Duodenal mucosa (tissue), 2 donors: ENCODE data around the gene CSTPP1.

Source experiments
- H3K27ac ChIP-seq: one replicate; pipeline ENCODE4 v1.7.0; 2013; ENCODE audit warnings: low read depth, low read length
- H3K27me3 ChIP-seq, 2 donors: one replicate each; pipeline ENCODE4 v1.7.0; 2013; ENCODE audit warnings: low read length in 2 of 2, control low read depth in 1 of 2; ENCODE audit not compliant: insufficient read depth in 2 of 2, control insufficient read depth in 1 of 2
- H3K36me3 ChIP-seq, 2 donors: one replicate each; pipeline ENCODE4 v1.7.0; 2013; ENCODE audit warnings: low read length in 2 of 2, control low read depth in 1 of 2; ENCODE audit not compliant: insufficient read depth in 2 of 2, control insufficient read depth in 1 of 2
- H3K4me1 ChIP-seq, 2 donors: one replicate each; pipeline ENCODE4 v1.7.0; 2013; ENCODE audit warnings: low read length in 2 of 2, control low read depth in 1 of 2; ENCODE audit not compliant: insufficient read depth in 2 of 2, control insufficient read depth in 1 of 2
- H3K4me3 ChIP-seq, 2 donors: one replicate each; pipeline ENCODE4 v1.7.0; 2013; ENCODE audit warnings: low read length in 2 of 2, low read depth in 1 of 2
- H3K9ac ChIP-seq, 2 donors: one replicate each; pipeline ENCODE4 v1.7.0; 2013; ENCODE audit warnings: low read length in 2 of 2, low read depth in 1 of 2
- H3K9me3 ChIP-seq, 2 donors: one replicate each; pipeline ENCODE4 v1.7.0; 2013; ENCODE audit warnings: low read length in 2 of 2, control low read depth in 1 of 2; ENCODE audit not compliant: control insufficient read depth in 1 of 2

Gene CSTPP1

DNA sequence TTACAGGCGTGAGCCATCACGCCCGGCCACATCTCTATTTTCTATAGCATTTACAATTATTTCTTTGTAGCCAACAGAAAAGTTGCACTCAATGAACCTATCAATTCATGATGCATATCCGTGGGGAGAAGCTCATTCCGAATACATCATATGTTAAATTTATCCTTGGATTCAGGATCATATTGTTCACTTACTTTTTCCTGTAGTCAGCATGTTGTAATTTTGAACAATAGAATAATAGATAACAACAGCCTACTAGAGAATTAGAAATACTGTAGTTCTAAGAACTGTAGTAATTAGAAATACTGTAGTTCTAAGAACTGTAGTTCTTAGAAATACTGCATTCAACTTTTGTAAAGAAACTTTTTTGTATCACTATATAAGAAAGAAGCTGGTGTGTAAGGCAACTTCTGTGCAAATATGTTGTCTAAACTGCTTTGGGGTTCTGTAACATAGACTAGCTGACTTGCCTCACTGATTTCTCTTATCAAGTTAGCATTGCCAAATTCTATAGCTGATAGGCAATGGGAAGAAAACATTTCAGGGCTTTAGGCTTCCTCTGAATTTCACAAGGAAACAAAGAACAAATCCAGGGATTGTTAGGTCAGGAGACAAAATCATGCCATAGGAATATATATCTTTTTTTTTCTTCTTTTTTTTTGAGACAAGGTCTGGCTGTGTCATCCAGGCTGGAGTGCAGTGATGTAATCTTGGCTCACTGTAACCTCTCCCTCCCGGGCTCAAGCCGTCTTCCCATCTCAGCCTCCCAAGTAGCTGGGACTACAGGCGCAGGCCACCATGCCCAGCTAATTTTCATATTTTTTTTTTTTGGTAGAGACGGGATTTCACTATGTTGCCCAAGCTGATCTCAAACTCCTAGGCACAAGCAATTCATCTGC lies 91.9 kb downstream of the CSTPP1 start:
- no peak overlapping the region for H3K9ac ChIP-seq
- H3K4me3 ChIP-seq = no peak overlapping the region
- H3K9me3 ChIP-seq = no peaks in the 10 kb centered on the region
- H3K36me3 ChIP-seq = no peaks in the 10 kb centered on the region
- no peaks in the 10 kb centered on the region for H3K4me1 ChIP-seq
- H3K27me3 ChIP-seq = no peaks in the 10 kb centered on the region
- H3K27ac ChIP-seq = no peak overlapping the region

DNA sequence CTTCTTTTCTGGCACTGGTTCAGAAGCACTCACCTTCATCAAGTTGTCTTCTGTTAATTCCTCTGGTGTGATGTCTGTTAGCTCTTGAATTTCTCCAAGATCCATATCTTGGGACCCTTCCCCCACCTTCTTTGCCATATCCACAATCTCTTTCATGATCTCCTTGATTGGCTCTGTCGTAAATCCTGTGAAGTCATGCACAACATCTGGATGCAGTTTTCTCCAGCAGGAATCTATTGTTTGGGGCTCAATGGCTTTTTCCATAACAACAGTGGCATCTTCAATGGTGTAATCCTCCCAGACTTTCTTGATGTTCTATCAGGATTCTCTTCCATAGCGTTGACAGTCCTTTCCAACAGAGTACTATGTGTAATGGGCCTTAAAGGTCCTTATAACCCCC lies 96.9 kb downstream of the CSTPP1 start:
- no peaks in the 10 kb centered on the region for H3K36me3 ChIP-seq
- H3K4me3 ChIP-seq = no peak overlapping the region
- H3K9me3 ChIP-seq = no peaks in the 10 kb centered on the region
- no peak overlapping the region for H3K9ac ChIP-seq
- H3K27ac ChIP-seq = no peak overlapping the region
- no peaks in the 10 kb centered on the region for H3K4me1 ChIP-seq
- no peaks in the 10 kb centered on the region for H3K27me3 ChIP-seq

DNA sequence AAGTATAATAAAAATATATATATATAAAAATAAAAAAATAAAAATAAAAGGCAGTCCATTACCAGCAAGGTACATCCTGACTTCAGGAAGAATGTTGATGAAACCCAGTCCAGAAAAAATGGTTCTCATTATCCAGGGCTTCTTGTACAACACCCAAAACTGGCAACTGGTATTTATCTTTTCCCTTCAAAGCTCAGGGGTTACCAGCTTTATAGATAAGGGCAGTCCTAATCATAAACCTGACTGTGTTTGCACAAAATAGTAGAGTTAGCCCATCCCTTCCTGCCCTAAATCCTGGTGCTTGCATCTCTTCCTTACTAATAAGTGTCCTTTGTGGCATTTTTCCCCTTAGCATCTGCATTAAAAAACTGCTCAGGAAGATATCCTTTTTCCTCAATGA lies 97.5 kb downstream of the CSTPP1 start:
- H3K27ac ChIP-seq = no peak overlapping the region
- no peaks in the 10 kb centered on the region for H3K27me3 ChIP-seq
- H3K36me3 ChIP-seq = no peaks in the 10 kb centered on the region
- H3K4me3 ChIP-seq = no peak overlapping the region
- H3K9ac ChIP-seq = no peak overlapping the region
- no peaks in the 10 kb centered on the region for H3K4me1 ChIP-seq
- H3K9me3 ChIP-seq = no peaks in the 10 kb centered on the region

DNA sequence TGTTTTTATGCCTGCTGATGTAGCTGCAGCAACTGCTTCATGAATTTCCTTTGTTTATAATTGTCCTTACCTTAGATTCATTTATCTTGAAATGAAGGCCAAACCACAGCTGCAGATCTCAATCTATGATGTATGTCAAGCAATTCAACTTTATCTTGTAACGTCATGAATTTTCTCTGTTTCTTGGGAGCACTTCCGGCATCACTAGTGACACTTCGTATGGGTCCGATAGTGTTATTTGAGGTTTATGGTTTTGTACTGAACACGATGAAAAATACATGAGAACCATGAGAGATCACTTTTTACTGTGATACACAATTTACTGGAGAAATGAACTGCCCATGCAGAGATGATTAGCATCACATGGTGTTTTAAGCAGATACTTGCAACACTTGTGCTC lies 98.5 kb downstream of the CSTPP1 start:
- Histone ChIP-seq H3K4me1 (no peaks in the 10 kb centered on the region), H3K27ac (no peak overlapping the region), H3K36me3 (no peaks in the 10 kb centered on the region), H3K27me3 (no peaks in the 10 kb centered on the region), H3K4me3 (no peak overlapping the region), H3K9me3 (no peaks in the 10 kb centered on the region), H3K9ac (no peak overlapping the region)

DNA sequence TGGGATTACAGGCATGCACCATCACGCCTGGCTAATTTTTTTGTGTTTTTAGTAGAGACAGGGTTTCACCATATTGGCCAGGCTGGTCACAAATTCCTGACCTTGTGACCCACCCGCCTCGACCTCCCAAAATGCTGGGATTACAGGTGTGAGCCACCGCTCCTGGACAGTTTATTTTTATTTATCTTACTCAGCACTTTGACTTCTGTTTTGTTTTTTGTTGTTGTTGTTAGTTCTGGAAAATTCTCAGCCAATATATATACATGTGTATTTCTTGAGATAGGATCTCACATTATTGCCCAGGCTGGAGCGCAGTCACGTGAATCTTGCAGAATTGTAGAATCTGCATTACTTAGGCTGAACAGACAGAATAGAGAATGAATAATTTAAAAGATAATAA lies 107.6 kb downstream of the CSTPP1 start:
- Histone ChIP-seq H3K4me1 (no peaks in the 10 kb centered on the region), H3K9me3 (no peaks in the 10 kb centered on the region), H3K36me3 (no peaks in the 10 kb centered on the region), H3K4me3 (no peak overlapping the region), H3K27me3 (no peaks in the 10 kb centered on the region), H3K27ac (no peak overlapping the region), H3K9ac (no peak overlapping the region)

DNA sequence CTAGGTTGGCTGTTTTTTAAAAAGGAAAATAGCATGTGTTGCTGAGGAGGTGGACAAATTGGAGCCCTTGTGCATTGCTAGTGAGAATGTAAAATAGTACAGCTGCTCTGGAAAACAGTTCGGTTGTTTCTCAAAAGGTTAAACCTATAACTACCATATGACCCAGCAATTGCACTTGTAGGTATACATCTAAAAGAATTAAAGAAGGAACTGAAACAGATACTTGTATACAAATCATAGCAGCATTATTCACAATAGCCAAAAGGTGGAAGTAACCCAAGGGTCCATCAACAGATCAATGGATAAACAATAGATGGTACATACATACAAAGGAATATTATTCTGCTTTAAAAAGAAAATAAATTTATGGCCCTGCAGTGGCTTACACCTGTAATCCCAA lies 111.4 kb downstream of the CSTPP1 start:
- no peak overlapping the region for H3K4me3 ChIP-seq
- no peaks in the 10 kb centered on the region for H3K36me3 ChIP-seq
- no peak overlapping the region for H3K9ac ChIP-seq
- no peak overlapping the region for H3K27ac ChIP-seq
- H3K27me3 ChIP-seq = no peaks in the 10 kb centered on the region
- no peaks in the 10 kb centered on the region for H3K9me3 ChIP-seq
- H3K4me1 ChIP-seq = no peaks in the 10 kb centered on the region

DNA sequence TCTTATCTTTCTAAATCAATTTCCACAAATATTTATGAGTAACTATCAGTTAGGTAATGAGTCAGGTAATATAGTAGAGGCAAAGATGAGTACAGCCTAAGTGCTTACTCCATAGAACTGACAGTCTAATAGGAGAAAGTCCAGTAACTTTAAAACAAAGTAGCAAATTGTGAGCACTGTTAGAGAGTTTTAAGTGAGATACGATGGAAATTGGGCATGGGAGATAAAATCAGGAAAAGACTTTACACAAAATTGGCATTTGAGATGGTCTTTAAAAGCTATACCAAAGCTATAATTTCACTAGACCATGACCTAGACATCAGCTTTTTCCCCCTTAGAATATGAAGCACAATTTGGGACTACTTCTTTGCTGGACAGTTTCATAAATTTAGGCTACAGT lies 113.7 kb downstream of the CSTPP1 start:
- Histone ChIP-seq H3K4me3 (no peak overlapping the region), H3K36me3 (no peaks in the 10 kb centered on the region), H3K27me3 (no peaks in the 10 kb centered on the region), H3K9me3 (no peaks in the 10 kb centered on the region), H3K9ac (no peak overlapping the region), H3K4me1 (no peaks in the 10 kb centered on the region), H3K27ac (no peak overlapping the region)

DNA sequence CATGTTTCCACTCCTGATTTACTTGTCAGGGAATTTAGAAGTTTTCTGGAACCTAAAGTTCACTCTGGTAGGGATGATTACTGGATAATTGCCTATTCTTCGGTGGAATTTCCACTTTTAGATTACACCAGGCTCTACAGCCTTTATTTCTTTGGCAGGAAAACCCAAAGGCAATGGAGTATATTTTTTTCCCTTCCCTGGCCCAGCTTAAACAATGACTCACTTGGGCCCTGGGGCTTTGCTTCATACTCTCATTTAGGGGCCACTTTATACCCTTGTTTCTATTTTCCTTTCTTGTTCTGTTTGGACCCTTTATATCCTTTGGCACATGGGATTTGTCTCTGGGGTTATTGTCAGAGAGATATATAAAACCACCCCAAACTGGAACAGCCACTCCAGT lies 114.7 kb downstream of the CSTPP1 start:
- Histone ChIP-seq H3K4me3 (no peak overlapping the region), H3K9ac (no peak overlapping the region), H3K36me3 (no peaks in the 10 kb centered on the region), H3K4me1 (no peaks in the 10 kb centered on the region), H3K9me3 (no peaks in the 10 kb centered on the region), H3K27ac (no peak overlapping the region), H3K27me3 (no peaks in the 10 kb centered on the region)

DNA sequence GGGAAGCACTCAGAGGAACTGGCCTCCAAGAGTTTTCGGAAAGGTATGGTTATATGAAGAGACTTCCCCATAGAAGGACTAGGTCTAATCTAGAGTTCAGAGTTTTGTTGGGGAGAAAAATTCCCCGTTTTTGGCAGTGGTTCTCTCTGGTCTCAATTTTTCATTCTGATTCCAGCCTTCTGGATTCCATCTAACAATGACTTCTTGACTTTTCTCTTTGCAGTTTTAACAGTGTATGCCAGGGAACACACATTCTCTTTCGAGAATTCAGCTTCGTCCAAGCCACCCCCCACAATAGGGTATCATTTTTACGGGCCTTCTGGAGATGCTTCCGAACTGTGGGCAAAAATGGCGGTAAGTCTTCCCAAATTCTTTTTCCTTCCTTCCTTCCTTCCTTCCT lies 115.6 kb downstream of the CSTPP1 start:
- H3K4me1 ChIP-seq = no peaks in the 10 kb centered on the region
- no peak overlapping the region for H3K4me3 ChIP-seq
- H3K9ac ChIP-seq = no peak overlapping the region
- H3K36me3 ChIP-seq = no peaks in the 10 kb centered on the region
- no peaks in the 10 kb centered on the region for H3K27me3 ChIP-seq
- H3K9me3 ChIP-seq = no peaks in the 10 kb centered on the region
- H3K27ac ChIP-seq = no peak overlapping the region

DNA sequence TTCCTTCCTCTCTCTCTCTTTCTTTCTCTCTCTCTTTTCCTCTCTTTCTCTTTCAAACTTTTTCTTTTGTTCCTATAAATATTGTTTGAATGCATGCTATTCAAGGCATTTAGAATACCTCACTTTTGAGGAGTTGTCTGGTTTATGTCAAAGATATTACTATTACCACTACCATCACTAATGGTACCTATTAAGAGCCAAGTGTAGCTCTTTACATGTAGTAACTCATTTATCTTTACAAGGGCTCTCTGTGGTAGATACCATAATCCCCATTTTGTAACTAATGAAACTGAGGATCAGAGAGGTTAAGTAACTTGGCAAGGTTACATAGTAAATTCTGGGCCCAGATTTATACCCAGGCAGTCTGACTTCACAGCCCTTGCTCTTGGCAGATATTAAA lies 116.0 kb downstream of the CSTPP1 start:
- no peak overlapping the region for H3K9ac ChIP-seq
- no peak overlapping the region for H3K27ac ChIP-seq
- no peak overlapping the region for H3K4me3 ChIP-seq
- H3K4me1 ChIP-seq = no peaks in the 10 kb centered on the region
- H3K36me3 ChIP-seq = no peaks in the 10 kb centered on the region
- no peaks in the 10 kb centered on the region for H3K27me3 ChIP-seq
- H3K9me3 ChIP-seq = no peaks in the 10 kb centered on the region
